ENCODE results near the gene CCDC12.

- TF ChIP-seq CTCF (IDR thresholded peaks at IDR 0.05; ENCODE audit: borderline replicate concordance, extremely low read depth, low read length, poor library complexity, severe bottlenecking) (no peak), EZH2 (IDR thresholded peaks at IDR 0.05; ENCODE audit: borderline replicate concordance, low read depth, low read length, severe bottlenecking) (no peak)
Observed at GRCh38 chr3:46934072-46934471, 42.5 kb downstream of the CCDC12 start.

Data from DND-41 (cell line).